MCF 10A (cell line): ENCODE results near the gene PARD3B. TPM values are rescaled to one million over a fixed set of nuclear protein-coding genes. Genes with fewer than 3 reads are reported as not detected.

Source experiments
- BruUV-seq: library from RNA; stranded (reverse); fragments of 400-500 nt; replicated peaks from 2 replicates; lab custom pipeline; 2021; lab: Mats Ljungman, UMichigan
- CTCF ChIA-PET: fragments of 300-600 bp; sonication (Branson Sonifier 250); formaldehyde crosslinking; extraction: SDS; loops from one replicate; lab custom pipeline; 2021; ENCODE audit warnings: antibody characterized with exemption, inconsistent platforms; lab: Yijun Ruan, JAX
- POLR2A ChIA-PET: fragments of 300-600, 350-650 bp; sonication (Branson Sonifier 250); formaldehyde crosslinking; extraction: SDS; loops from one replicate; lab custom pipeline; 2020; ENCODE audit warnings: antibody characterized with exemption, inconsistent platforms; lab: Yijun Ruan, JAX
- DNase-seq: peaks from one replicate; pipeline ENCODE4 v3.0.0-alpha.2; 2018; ENCODE audit not compliant: unreplicated experiment
- H3K27ac Mint-ChIP-seq: one replicate; pipeline ENCODE4 v1.8.0; 2022; ENCODE audit warnings: mild to moderate bottlenecking, low read depth, mixed read lengths; ENCODE audit not compliant: unreplicated experiment
- H3K27me3 Mint-ChIP-seq: one replicate; pipeline ENCODE4 v1.8.0; 2022; ENCODE audit warnings: mixed read lengths; ENCODE audit not compliant: insufficient read depth, unreplicated experiment
- H3K36me3 Mint-ChIP-seq: one replicate; pipeline ENCODE4 v1.8.0; 2022; ENCODE audit warnings: mild to moderate bottlenecking, moderate library complexity, mixed read lengths; ENCODE audit not compliant: insufficient read depth, unreplicated experiment
- H3K4me1 Mint-ChIP-seq: one replicate; pipeline ENCODE4 v1.8.0; 2022; ENCODE audit warnings: mixed read lengths; ENCODE audit not compliant: insufficient read depth, unreplicated experiment
- H3K4me3 Mint-ChIP-seq: one replicate; pipeline ENCODE4 v1.8.0; 2022; ENCODE audit warnings: mild to moderate bottlenecking, moderate library complexity, mixed read lengths; ENCODE audit not compliant: unreplicated experiment
- H3K9me3 Mint-ChIP-seq: one replicate; pipeline ENCODE4 v1.8.0; 2022; ENCODE audit warnings: mixed read lengths; ENCODE audit not compliant: unreplicated experiment
- CTCF ChIP-seq: fragments of 200-600 bp; IDR thresholded peaks from one replicate; pipeline ENCODE4 v1.8.0; 2022; ENCODE audit warnings: antibody characterized with exemption, mild to moderate bottlenecking; ENCODE audit not compliant: unreplicated experiment
- intact Hi-C: fragments of 100-400 bp; cut with micrococcal nuclease; formaldehyde crosslinking; loops from 2 replicates; pipeline ENCODE4 v1.14.1; 2022
- total RNA-seq: library from RNA; stranded (reverse); gene quantifications from 2 replicates; pipeline ENCODE4 v1.2.3, GENCODE V29; 2022

PARD3B gene
- total RNA-seq, 1 experiment from 2014 or later = 11.6 TPM

- Mint-ChIP-seq H3K9me3 (no peaks in the 10 kb centered on the region), H3K4me3 (no peak overlapping the region), H3K36me3 (peaks cover 8% of the 10 kb centered on the region), H3K27me3 (no peaks in the 10 kb centered on the region), H3K27ac (no peak overlapping the region), H3K4me1 (peaks cover under 1% of the 10 kb centered on the region)
- intact Hi-C loops = no loop called here
- POLR2A ChIA-PET = no interaction called here
- TF ChIP-seq CTCF = no peak
- no TSS peak for BruUV-seq
- no peak for DNase-seq
- CTCF ChIA-PET = interaction anchor here (1.0 kb wide), 1 partner anchor 949 kb away, joined by 4 read pairs; no protein-coding TSS in a partner anchor
These were observed 181.6 kb downstream of the PARD3B start for GRCh38 chr2:204726831-204727230.

- Mint-ChIP-seq H3K4me1 (peaks cover 5% of the 10 kb centered on the region), H3K9me3 (no peaks in the 10 kb centered on the region), H3K27me3 (no peaks in the 10 kb centered on the region), H3K36me3 (peaks cover 8% of the 10 kb centered on the region), H3K27ac (no peak overlapping the region), H3K4me3 (no peak overlapping the region)
- ChIA-PET CTCF (interaction anchor here (0.7 to 1.0 kb wide), 2 partner anchors 119 to 949 kb away, joined by 4 read pairs; no protein-coding TSS in a partner anchor), POLR2A (interaction anchor here (0.6 kb wide), 1 partner anchor 44 kb away, joined by 3 read pairs; no protein-coding TSS in a partner anchor)
- intact Hi-C loops = no loop called here
- TF ChIP-seq CTCF = no peak
- DNase-seq = no peak
- no TSS peak for BruUV-seq
These were observed 182.1 kb downstream of the PARD3B start for GRCh38 chr2:204727368-204727767.

- H3K27me3 Mint-ChIP-seq = no peaks in the 10 kb centered on the region
- BruUV-seq = no TSS peak
- intact Hi-C loops = no loop called here
- CTCF ChIA-PET = no interaction called here
- H3K4me1 Mint-ChIP-seq = peaks cover 5% of the 10 kb centered on the region
- no peak for DNase-seq
- H3K9me3 Mint-ChIP-seq = no peaks in the 10 kb centered on the region
- peaks cover 8% of the 10 kb centered on the region for H3K36me3 Mint-ChIP-seq
- no peak for TF ChIP-seq CTCF
- no peak overlapping the region for H3K27ac Mint-ChIP-seq
- POLR2A ChIA-PET = no interaction called here
- H3K4me3 Mint-ChIP-seq = no peak overlapping the region
These were observed 185.3 kb downstream of the PARD3B start for GRCh38 chr2:204730603-204731002.

- H3K36me3 Mint-ChIP-seq = peaks cover 8% of the 10 kb centered on the region
- no peak overlapping the region for H3K4me3 Mint-ChIP-seq
- H3K27ac Mint-ChIP-seq = no peak overlapping the region
- H3K9me3 Mint-ChIP-seq = no peaks in the 10 kb centered on the region
- POLR2A ChIA-PET = interaction anchor here (0.6 kb wide), 1 partner anchor 111 kb away, joined by 3 read pairs; no protein-coding TSS in a partner anchor
- no TSS peak for BruUV-seq
- CTCF ChIA-PET = interaction anchor here (0.6 kb wide), 1 partner anchor 860 kb away, joined by 4 read pairs; no protein-coding TSS in a partner anchor
- TF ChIP-seq CTCF = no peak
- no peak for DNase-seq
- intact Hi-C loops = no loop called here
- H3K27me3 Mint-ChIP-seq = no peaks in the 10 kb centered on the region
- peaks cover 5% of the 10 kb centered on the region for H3K4me1 Mint-ChIP-seq
These were observed 186.7 kb downstream of the PARD3B start for GRCh38 chr2:204732019-204732418.
